GM10248 (cell line): ENCODE results near the gene CPT1A.

Source experiments
- CTCF ChIA-PET: fragments of 300-600 bp; sonication (Branson Sonifier 250); formaldehyde crosslinking; extraction: SDS; loops from one replicate; lab custom pipeline; 2021; ENCODE audit warnings: antibody characterized with exemption; lab: Yijun Ruan, JAX
- POLR2A ChIA-PET: fragments of 350-650 bp; sonication (Branson Sonifier 250); formaldehyde crosslinking; extraction: SDS; loops from one replicate; lab custom pipeline; 2020; ENCODE audit warnings: antibody characterized with exemption; lab: Yijun Ruan, JAX
- DNase-seq: peaks from one replicate; pipeline ENCODE4 v3.0.0; 2012; ENCODE audit errors: extremely low spot score
- CTCF ChIP-seq: IDR thresholded peaks from 2 replicates; pipeline ENCODE4 v1.5.1; 2012; ENCODE audit warnings: mild to moderate bottlenecking, low read depth; ENCODE audit errors: extremely low read depth, missing control alignments, control extremely low read depth

CPT1A gene

GRCh38 chr11:68818181-68818580, 23.5 kb downstream of the CPT1A start:
- no peak for TF ChIP-seq CTCF
- CTCF ChIA-PET: interaction anchor here (1.3 to 2.5 kb wide), 4 partner anchors 9 to 20 kb away, joined by 3 to 10 read pairs (median 4); no protein-coding TSS in a partner anchor
- no peak for DNase-seq
- POLR2A ChIA-PET: no interaction called here

- ChIA-PET CTCF (interaction anchor here (1.3 to 2.5 kb wide), 4 partner anchors 10 to 19 kb away, joined by 3 to 10 read pairs (median 4); no protein-coding TSS in a partner anchor), POLR2A (no interaction called here)
- DNase-seq: no peak
- TF ChIP-seq CTCF: no peak
Observed at GRCh38 chr11:68817554-68817953, 24.2 kb downstream of the CPT1A start.

- CTCF ChIA-PET: interaction anchor here (1.3 to 2.5 kb wide), 4 partner anchors 9 to 19 kb away, joined by 3 to 10 read pairs (median 4); no protein-coding TSS in a partner anchor
- POLR2A ChIA-PET: no interaction called here
- DNase-seq: no peak
- no peak for TF ChIP-seq CTCF
Observed at GRCh38 chr11:68816917-68817419, 24.7 kb downstream of the CPT1A start.

- ChIA-PET POLR2A (no interaction called here), CTCF (no interaction called here)
- no peak for DNase-seq
- no peak for TF ChIP-seq CTCF
Observed at GRCh38 chr11:68816251-68816776, 25.4 kb downstream of the CPT1A start.

- no peak for TF ChIP-seq CTCF
- CTCF ChIA-PET: no interaction called here
- peak; percentile 40 for DNase-seq
- POLR2A ChIA-PET: no interaction called here
Observed at GRCh38 chr11:68813773-68814172, 27.9 kb downstream of the CPT1A start.

GRCh38 chr11:68812526-68812925, 29.2 kb downstream of the CPT1A start:
- TF ChIP-seq CTCF: no peak
- ChIA-PET CTCF (no interaction called here), POLR2A (no interaction called here)
- DNase-seq: no peak
